ENCODE measurements around the gene GRK4. TPM values are rescaled to one million over a fixed set of nuclear protein-coding genes. Genes with fewer than 3 reads are reported as not detected.

Gene GRK4
- total and polyA plus RNA-seq, 4 donors, result 1.0 to 2.2 (median 1.8) TPM

- Histone ChIP-seq H3K9me3 (ENCODE audit: control insufficient read depth in 4 of 4, low read length in 3 of 4) (no peaks in the 10 kb centered on the region), H3K4me1 (ENCODE audit: control insufficient read depth in 4 of 4, insufficient read depth in 4 of 4, low read length in 3 of 4) (peaks cover 0 to 9% (median 8%) of the 10 kb centered on the region in 4 donors), H3K4me3 (ENCODE audit: low read depth in 1 of 3, low read length in 3 of 3) (no peak overlapping the region), H3K9ac (ENCODE audit: low read depth in 1 of 2, low read length in 2 of 2) (no peak overlapping the region), H3K27me3 (ENCODE audit: control insufficient read depth in 4 of 4, insufficient read depth in 4 of 4, low read length in 3 of 4) (no peaks in the 10 kb centered on the region), H3K36me3 (ENCODE audit: control insufficient read depth in 4 of 4, insufficient read depth in 3 of 4, low read depth in 1 of 4, low read length in 3 of 4) (no peaks in the 10 kb centered on the region), H3K27ac (ENCODE audit: low read depth in 1 of 2, low read length in 2 of 2) (no peak overlapping the region)
- no peak for DNase-seq (ENCODE audit: low spot score)
- 29% methylated on average over 8 of the region's 8 CpGs for WGBS
- TF ChIP-seq SP1 (IDR thresholded peaks at IDR 0.05) (peak; percentile 25), FOXA1 (IDR thresholded peaks at IDR 0.05) (peak; percentile 22), HNF4G (IDR thresholded peaks at IDR 0.05) (no peak), JUND (IDR thresholded peaks at IDR 0.05) (peak in 1 of 2 donors; percentile 32), TAF1 (conservative IDR thresholded peaks at IDR 0.05) (no peak), HNF4A (conservative IDR thresholded peaks at IDR 0.05) (peak; percentile 37 to 43), GABPA (IDR thresholded peaks at IDR 0.05 in 1 of 2, conservative IDR thresholded peaks at IDR 0.05 in 1 of 2) (no peak), RAD21 (IDR thresholded peaks at IDR 0.05) (peak in 1 of 2 donors; percentile 20), ZBTB33 (IDR thresholded peaks at IDR 0.05) (no peak), FOXA2 (IDR thresholded peaks at IDR 0.05) (no peak), REST (IDR thresholded peaks at IDR 0.05) (no peak), MAX (IDR thresholded peaks at IDR 0.05) (peak; percentile 12), EGR1 (IDR thresholded peaks at IDR 0.05; ENCODE audit: low read depth in 2 of 2) (no peak), RXRA (IDR thresholded peaks at IDR 0.05) (peak; percentile 36 to 45)
Observed at GRCh38 chr4:3013839-3014350, 50.5 kb downstream of the GRK4 start.

GRCh38 chr4:3016961-3017360 is 53.6 kb downstream of the GRK4 start:
- no peaks in the 10 kb centered on the region for H3K27me3 ChIP-seq (ENCODE audit: control insufficient read depth in 4 of 4, insufficient read depth in 4 of 4, low read length in 3 of 4)
- TF ChIP-seq JUND (IDR thresholded peaks at IDR 0.05) (no peak), EGR1 (IDR thresholded peaks at IDR 0.05; ENCODE audit: low read depth in 2 of 2) (no peak), YY1 (IDR thresholded peaks at IDR 0.05) (no peak), RAD21 (IDR thresholded peaks at IDR 0.05) (no peak)
- WGBS, result 89% methylated on average over 4 of the region's 4 CpGs
- no peak for DNase-seq (ENCODE audit: low spot score)
- no peak overlapping the region for H3K4me3 ChIP-seq (ENCODE audit: low read depth in 1 of 3, low read length in 3 of 3)
- no peaks in the 10 kb centered on the region for H3K9me3 ChIP-seq (ENCODE audit: control insufficient read depth in 4 of 4, low read length in 3 of 4)
- H3K27ac ChIP-seq (ENCODE audit: low read depth in 1 of 2, low read length in 2 of 2), result no peak overlapping the region
- no peak overlapping the region for H3K9ac ChIP-seq (ENCODE audit: low read depth in 1 of 2, low read length in 2 of 2)
- H3K36me3 ChIP-seq (ENCODE audit: control insufficient read depth in 4 of 4, insufficient read depth in 3 of 4, low read depth in 1 of 4, low read length in 3 of 4), result no peaks in the 10 kb centered on the region
- H3K4me1 ChIP-seq (ENCODE audit: control insufficient read depth in 4 of 4, insufficient read depth in 4 of 4, low read length in 3 of 4), result peaks cover 0 to 9% (median 8%) of the 10 kb centered on the region in 4 donors

Data from liver (tissue), 9 donors.